COLO829 (cell line): ENCODE measurements around the gene PHYH.
"Not testable (repeated sequence)": the region's sequence is repeated elsewhere in the genome, so short reads cannot be mapped to it uniquely, and the experiment has no call there.

Experiments
- DNase-seq: peaks from one replicate; pipeline ENCODE4 v3.0.0; 2012; ENCODE audit warnings: low spot score

PHYH gene

GRCh38 chr10:13321576-13321975 is 21.7 kb upstream of the PHYH start:
- no peak for DNase-seq

DNA sequence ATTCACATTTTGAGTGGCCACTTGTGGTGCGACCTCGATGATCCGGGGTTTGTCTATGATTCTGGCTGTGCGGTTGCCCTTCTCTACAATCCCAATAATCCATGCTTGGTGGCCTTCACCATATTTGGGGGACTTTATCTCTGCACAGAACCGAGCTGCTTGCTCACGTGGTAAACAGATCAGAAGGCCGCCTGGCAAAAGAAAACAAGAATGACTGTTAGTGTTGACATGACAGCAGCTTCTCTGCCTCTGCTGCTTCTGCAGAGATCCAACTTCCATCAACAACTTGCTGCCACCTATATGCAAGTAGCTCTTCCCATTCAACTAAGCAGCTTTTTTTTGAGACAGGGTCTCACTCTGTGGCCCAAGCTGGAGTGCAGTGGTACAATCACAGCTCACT is 19.3 kb upstream of the PHYH start:
- no peak for DNase-seq

- DNase-seq, result no peak
Observed at GRCh38 chr10:13317474-13317873, 17.6 kb upstream of the PHYH start.

DNA sequence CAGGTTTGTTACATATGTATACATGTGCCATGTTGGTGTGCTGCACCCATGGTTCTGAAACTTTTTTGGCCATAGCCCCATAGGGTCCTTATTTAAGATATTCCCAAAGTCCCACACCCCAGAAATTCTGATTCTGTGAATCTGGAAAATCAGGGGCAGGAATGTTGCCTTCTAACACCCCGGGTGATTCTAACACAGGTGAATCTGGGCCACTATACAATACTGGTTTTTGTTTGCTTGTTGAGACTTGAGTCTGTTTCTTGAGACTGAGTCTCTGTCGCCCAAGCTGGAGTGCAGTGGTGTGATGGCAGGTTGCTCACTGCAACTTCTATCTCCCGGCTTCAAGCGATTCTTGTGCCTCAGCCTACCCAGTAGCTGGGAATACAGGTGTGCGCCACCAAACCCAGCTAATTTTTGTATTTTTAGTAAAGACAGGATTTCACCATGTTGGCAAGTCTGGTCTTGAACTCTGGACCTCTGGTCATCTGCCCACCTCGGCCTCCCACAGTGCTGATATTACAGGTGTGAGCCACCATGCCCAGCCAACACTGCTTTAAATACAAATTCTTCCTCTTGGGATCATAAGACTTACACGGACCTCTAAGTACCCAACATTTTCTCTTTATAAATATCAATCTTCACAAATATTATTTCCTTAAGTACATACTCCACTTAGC is 16.9 kb upstream of the PHYH start:
- DNase-seq, result no peak

DNA sequence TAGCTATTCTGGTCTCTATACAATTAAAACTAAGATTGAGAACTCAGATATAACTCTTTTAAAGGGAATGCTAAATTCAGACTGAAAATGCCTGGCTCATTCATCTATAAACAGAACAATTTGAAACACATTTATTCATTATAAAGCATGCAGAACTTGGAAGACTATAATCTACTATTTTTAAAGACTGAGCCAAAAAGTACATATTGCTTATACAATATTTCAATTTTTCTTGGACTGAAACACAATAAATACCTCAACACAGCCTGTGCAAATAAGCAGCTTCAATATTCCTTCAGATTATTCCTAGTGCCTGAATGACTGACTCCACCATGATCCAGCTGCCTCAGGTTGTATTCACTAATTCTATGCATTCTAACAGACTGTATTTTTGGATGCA is 15.5 kb upstream of the PHYH start:
- no peak for DNase-seq

DNA sequence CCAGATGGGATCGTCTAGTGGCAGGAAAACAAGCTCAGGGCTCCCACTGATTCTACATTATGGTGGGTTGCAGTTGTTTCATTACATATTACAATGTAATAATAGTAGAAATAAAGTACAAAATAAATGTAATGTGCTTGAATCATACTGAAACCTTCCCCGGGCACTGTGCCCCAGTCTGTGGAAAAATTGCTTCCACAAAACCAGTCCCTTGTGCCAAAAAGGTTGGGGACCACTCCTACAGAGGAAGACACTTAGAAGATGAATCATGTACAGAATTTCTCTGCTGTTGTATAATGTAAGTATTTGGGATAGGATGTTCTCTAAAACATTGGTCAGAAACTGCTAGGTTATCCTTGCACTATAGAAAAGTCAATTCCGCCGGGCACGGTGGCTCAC is 11.3 kb upstream of the PHYH start:
- DNase-seq, result no peak

GRCh38 chr10:13310518-13311176 is 10.8 kb upstream of the PHYH start:
- DNase-seq, result no peak

DNA sequence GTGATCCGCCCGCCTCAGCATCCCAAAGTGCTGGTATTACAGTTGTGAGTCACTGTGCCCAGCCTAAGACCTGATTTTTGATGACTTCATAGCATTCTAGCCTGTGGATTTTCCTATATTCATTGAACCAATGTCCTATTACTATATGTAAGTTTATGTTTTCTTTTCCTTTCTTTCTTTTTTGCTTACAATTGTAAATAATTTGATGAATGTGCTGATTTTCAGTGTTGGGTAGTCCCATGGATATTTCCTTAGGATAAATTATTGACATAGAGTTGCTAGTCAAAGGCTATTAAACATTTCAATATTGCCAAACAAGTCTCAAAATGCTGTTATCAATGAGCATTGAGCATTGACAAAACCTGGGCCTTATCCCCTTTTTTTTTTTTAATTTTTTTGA is 9.9 kb upstream of the PHYH start:
- no peak for DNase-seq

GRCh38 chr10:13308096-13308495 is 8.2 kb upstream of the PHYH start:
- no peak for DNase-seq

DNA sequence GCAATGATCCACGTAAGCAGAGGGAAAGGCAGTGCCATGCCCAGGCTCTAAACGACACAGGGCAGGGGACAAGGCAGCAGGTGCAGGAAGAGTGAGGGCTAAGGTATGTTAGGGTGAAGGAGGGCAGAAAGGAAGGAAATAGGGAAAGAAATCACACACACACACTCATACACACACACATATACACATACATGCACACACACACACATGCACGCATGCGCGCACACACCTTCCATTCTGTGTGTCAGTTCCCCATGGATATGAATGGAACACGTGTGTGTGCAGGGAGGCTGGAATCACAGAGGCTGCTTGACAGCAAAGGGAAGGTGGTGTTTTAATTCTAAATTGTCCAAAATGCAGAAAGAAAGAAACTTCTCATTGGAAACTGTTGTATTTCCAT is 6.2 kb upstream of the PHYH start:
- DNase-seq, result no peak

DNA sequence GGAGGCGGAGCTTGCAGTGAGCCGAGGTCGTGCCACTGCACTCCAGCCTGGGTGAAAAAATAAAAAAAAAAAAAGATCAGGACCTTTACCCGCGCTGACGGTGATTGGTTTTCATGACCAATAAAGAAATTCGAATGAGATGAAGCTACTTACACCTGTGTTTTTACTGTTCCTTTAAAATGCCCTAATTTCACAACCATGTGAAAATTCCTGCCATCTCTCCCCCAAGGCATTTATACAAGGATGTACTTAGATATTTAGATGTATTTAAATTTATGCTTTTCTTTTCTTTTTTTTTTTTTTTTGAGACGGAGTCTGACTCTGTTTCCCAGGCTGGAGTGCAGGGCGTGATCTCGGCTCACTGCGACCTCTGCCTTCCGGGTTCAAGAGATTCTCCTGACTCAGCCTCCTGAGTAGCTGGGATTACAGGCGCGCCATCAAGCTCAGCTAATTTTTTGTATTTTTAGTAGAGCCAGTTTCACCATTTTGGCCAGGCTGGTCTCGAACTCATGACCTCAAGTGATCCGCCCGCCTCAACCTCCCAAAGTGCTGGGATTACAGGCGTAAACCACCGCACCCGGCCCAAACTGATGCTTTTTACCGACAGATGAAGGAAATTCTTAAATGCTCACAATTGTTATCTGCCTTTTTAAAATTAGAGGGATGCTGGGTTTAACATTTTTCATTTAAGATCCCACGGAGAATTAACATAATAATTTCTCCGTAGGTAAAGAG is 3.1 kb upstream of the PHYH start:
- no peak for DNase-seq

DNA sequence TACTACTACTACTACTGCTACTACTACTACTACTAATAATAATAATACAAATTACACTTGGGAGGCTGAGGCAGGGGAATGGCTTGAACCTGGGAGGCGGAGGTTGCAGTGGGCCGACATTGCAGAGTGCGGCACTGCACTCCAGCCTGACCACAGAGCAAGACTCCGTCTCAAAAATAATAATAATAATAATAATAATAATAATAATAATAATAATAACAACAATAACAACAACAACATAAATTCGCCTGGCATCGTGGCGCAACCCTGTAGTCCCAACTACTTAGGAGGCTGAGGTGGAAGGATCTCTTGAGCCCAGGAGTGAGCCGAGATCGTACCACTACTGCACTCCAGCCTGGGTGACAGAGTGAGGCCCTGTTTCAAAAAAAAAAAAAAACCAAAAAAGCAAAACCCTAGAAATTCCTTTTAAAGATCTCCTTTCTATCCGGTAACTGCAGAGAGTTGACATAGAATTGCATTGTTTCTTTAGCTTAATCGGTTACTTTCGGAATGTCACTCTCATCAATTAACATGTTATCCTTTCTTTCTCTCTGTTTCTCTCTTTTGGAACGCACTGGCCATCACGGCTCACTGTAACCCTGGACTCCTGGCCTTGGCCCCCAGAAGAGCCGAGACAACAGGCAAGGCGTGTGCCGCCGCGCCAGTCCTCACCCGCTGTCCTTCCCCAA is 972 bp downstream of the PHYH start:
- DNase-seq, result no peak

GRCh38 chr10:13296476-13296875 is 3.4 kb downstream of the PHYH start:
- no peak for DNase-seq

GRCh38 chr10:13294784-13295183 is 5.1 kb downstream of the PHYH start:
- DNase-seq, result no peak

GRCh38 chr10:13291821-13292773 is 7.8 kb downstream of the PHYH start:
- DNase-seq, result no peak

DNA sequence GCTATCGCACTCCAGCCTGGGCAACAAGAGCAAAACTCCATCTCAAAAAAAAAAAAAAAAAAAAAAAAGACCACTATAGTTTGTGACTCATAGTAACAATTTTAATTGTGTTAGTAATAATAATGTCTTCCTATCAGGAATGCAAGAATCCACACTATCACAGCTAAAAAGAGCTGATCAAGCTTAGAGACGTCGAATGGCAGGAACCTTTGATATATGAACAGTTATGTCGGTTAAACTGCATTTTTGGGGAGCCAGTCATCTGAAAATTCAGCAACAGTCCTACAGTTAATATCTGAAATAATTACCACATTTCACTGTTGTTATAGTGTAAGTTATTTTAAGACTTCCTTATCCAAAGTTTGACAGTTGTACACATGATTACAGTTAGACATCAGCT is 8.8 kb downstream of the PHYH start:
- DNase-seq, result no peak

- no peak for DNase-seq
Observed at GRCh38 chr10:13284050-13284449, 15.8 kb downstream of the PHYH start.

- DNase-seq, result not testable (repeated sequence)
Observed at GRCh38 chr10:13282348-13282747, 17.5 kb downstream of the PHYH start.

- no peak for DNase-seq
Observed at GRCh38 chr10:13276749-13277365, 23.0 kb downstream of the PHYH start.

- DNase-seq, result not testable (repeated sequence)
Observed at GRCh38 chr10:13276146-13276545, 23.7 kb downstream of the PHYH start.

- no peak for DNase-seq
Observed at GRCh38 chr10:13272164-13272571, 27.7 kb downstream of the PHYH start.
